GM18858 (cell line): ENCODE data around the gene MOB4.
A peak's percentile ranks its signal among the peaks of the same experiment; 100 is the strongest.
"Not testable (repeated sequence)": the region's sequence is repeated elsewhere in the genome, so short reads cannot be mapped to it uniquely, and the experiment has no call there.

ENCODE experiments used
- ATAC-seq: cut with Tn5 transposase; IDR thresholded peaks from one replicate; pipeline ENCODE4 v1.9.1; 2021; ENCODE audit not compliant: unreplicated experiment

Gene MOB4

GRCh38 chr2:197515739-197516392 is at the start of gene MOB4:
TSS of gene MOB4 (plus strand) at chr2:197516066. CDS start at chr2:197516087, 21 bp downstream.
- peak; percentile 93 for ATAC-seq

- no peak for ATAC-seq
Observed at GRCh38 chr2:197472166-197472565, 43.7 kb upstream of the MOB4 start.

- no peak for ATAC-seq
Observed at GRCh38 chr2:197477797-197478196, 38.1 kb upstream of the MOB4 start.

GRCh38 chr2:197480165-197481036 is 35.5 kb upstream of the MOB4 start:
- ATAC-seq, result no peak

- ATAC-seq, result not testable (repeated sequence)
Observed at GRCh38 chr2:197484248-197484647, 31.6 kb upstream of the MOB4 start.

- ATAC-seq, result no peak
Observed at GRCh38 chr2:197486175-197486574, 29.7 kb upstream of the MOB4 start.

- no peak for ATAC-seq
Observed at GRCh38 chr2:197487385-197487784, 28.5 kb upstream of the MOB4 start.

- ATAC-seq, result no peak
Observed at GRCh38 chr2:197495433-197496134, 20.3 kb upstream of the MOB4 start.

- no peak for ATAC-seq
Observed at GRCh38 chr2:197496695-197497094, 19.2 kb upstream of the MOB4 start.

GRCh38 chr2:197497326-197497725 is 18.5 kb upstream of the MOB4 start:
- no peak for ATAC-seq

- ATAC-seq, result no peak
Observed at GRCh38 chr2:197498235-197498936, 17.5 kb upstream of the MOB4 start.

- no peak for ATAC-seq
Observed at GRCh38 chr2:197498937-197499593, 16.8 kb upstream of the MOB4 start.

- peak; percentile 78 for ATAC-seq
Observed at GRCh38 chr2:197499594-197500502, 16.0 kb upstream of the MOB4 start, which contains the start of the genes HSPD1 and HSPE1. TSS of gene HSPD1 (minus strand) at chr2:197499840. CDS start at chr2:197498848, 992 bp downstream. TSS of gene HSPE1 (plus strand) at chr2:197500379. CDS start at chr2:197500437, 58 bp downstream.

GRCh38 chr2:197500503-197501131 is 15.2 kb upstream of the MOB4 start:
- no peak for ATAC-seq

- ATAC-seq, result no peak
Observed at GRCh38 chr2:197502201-197502600, 13.7 kb upstream of the MOB4 start.

- ATAC-seq, result no peak
Observed at GRCh38 chr2:197502685-197503084, 13.2 kb upstream of the MOB4 start.

- ATAC-seq, result no peak
Observed at GRCh38 chr2:197504000-197504399, 11.9 kb upstream of the MOB4 start.

GRCh38 chr2:197504512-197504911 is 11.4 kb upstream of the MOB4 start:
- ATAC-seq, result no peak

GRCh38 chr2:197506658-197507057 is 9.2 kb upstream of the MOB4 start:
- no peak for ATAC-seq
